ENCODE data around the gene WFDC8. TPM values are rescaled to one million over a fixed set of nuclear protein-coding genes. Genes with fewer than 3 reads are reported as not detected.

Gene WFDC8
- not detected in 2 replicates for total RNA-seq

DNA sequence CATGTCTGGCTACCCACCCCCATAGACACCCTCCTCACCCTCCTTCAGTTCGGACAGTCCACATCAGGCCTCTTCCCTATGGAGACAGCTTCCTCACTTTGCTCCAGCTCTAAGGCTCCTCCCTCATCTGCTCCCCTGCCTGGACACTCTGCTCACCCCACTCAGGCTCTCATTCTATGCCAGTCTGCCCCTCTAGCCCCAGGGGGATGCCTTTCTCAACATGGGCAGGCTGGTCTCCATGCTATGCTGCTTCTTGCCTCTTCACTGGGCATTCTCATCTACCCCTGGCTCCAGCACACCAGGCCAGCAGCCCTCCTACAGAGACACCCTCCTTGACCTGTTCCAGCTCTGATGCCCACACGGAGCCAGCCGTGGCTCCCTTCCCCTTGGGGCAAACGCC, at the start of gene WFDC8:
TSS of gene WFDC8 (minus strand) at position 101 of the 400 bp plus-strand sequence. CDS start at position 64, 37 bp downstream.
- no peaks in the 10 kb centered on the region for H3K36me3 ChIP-seq (ENCODE audit: control insufficient read depth, insufficient read depth, low read length)
- DNase-seq (ENCODE audit: low read depth) = no peak
- TF ChIP-seq, protein P1, sequence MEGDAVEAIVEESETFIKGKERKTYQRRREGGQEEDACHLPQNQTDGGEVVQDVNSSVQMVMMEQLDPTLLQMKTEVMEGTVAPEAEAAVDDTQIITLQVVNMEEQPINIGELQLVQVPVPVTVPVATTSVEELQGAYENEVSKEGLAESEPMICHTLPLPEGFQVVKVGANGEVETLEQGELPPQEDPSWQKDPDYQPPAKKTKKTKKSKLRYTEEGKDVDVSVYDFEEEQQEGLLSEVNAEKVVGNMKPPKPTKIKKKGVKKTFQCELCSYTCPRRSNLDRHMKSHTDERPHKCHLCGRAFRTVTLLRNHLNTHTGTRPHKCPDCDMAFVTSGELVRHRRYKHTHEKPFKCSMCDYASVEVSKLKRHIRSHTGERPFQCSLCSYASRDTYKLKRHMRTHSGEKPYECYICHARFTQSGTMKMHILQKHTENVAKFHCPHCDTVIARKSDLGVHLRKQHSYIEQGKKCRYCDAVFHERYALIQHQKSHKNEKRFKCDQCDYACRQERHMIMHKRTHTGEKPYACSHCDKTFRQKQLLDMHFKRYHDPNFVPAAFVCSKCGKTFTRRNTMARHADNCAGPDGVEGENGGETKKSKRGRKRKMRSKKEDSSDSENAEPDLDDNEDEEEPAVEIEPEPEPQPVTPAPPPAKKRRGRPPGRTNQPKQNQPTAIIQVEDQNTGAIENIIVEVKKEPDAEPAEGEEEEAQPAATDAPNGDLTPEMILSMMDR (IDR thresholded peaks at IDR 0.05; ENCODE audit: insufficient read depth, low read length, poor library complexity, severe bottlenecking) = no peak

DNA sequence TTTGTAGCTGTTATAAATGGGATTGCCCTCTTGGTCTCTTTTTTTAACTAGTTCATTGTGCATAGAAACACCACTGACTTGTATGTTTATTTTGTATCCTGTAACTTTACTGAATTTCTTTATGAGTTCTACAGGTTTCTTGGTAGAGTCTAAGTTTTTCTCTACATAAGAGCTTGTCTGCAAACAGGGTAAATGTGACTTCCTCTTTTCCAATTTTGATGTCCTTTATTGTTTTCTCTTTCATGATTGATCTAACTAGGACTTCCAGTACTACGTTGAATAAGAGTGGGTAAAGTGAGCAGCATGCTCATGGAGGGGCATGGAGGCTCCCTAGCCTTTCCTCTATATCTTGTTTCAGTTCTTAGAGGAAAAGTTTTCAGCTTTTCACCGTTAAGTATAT, 47.5 kb upstream of the WFDC8 start:
- no peak overlapping the region for H3K4me3 ChIP-seq (ENCODE audit: low read depth, low read length)
- TF ChIP-seq, protein P1 (IDR thresholded peaks at IDR 0.05; ENCODE audit: insufficient read depth, low read length, poor library complexity, severe bottlenecking) = no peak
- H3K27me3 ChIP-seq (ENCODE audit: control insufficient read depth, insufficient read depth, low read length) = no peaks in the 10 kb centered on the region
- H3K36me3 ChIP-seq (ENCODE audit: control insufficient read depth, insufficient read depth, low read length) = no peaks in the 10 kb centered on the region
- no peak for DNase-seq (ENCODE audit: low read depth)

More for the DNA sequence above, at the start of gene WFDC8:
- H3K4me3 ChIP-seq (ENCODE audit: low read depth, low read length) = no peak within 1 kb of the TSS
- H3K27me3 ChIP-seq (ENCODE audit: control insufficient read depth, insufficient read depth, low read length) = peaks cover 3% of the 10 kb centered on the region

DNA sequence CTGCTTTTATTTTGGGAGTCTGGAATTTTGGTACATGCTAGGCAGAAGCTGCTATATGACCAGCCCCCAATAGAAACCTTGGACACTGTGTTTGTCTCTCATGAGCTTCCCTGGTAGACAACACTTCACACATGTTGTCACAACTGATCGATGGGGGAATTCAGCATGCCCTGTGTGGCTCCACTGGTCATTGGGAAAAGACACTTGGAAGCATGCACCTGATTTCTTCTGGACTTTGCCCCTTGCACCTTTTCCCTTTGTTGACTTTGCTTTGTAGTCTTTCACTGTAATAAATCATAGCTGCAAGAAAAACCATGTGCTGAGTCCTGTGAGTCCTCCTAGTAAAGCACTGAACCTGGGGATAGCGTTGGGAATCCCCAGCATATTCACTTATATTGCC, 42.5 kb upstream of the WFDC8 start:
- Histone ChIP-seq H3K36me3 (ENCODE audit: control insufficient read depth, insufficient read depth, low read length) (no peaks in the 10 kb centered on the region), H3K27me3 (ENCODE audit: control insufficient read depth, insufficient read depth, low read length) (no peaks in the 10 kb centered on the region), H3K4me3 (ENCODE audit: low read depth, low read length) (no peak overlapping the region)
- DNase-seq (ENCODE audit: low read depth) = no peak
- TF ChIP-seq, protein P1 (IDR thresholded peaks at IDR 0.05; ENCODE audit: insufficient read depth, low read length, poor library complexity, severe bottlenecking) = no peak

DNA sequence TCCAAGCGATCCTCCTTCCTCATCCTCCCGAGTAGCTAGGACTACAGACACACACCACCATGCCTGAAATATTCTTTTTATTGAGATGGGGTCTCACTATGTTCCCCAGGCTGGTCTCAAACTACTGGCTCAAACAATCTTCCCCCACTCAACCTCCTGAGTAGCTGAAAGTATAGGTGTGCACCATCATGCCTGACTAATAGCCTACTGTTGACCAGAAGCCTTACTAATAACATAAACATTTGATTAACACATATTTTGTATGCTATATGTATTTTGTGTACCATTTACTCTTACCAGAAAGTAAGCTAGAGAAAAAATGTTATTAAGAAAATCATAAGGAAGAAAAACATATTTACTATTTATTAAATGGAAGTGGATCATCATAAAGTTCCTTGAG, 38.5 kb upstream of the WFDC8 start:
- no peak for DNase-seq (ENCODE audit: low read depth)
- no peaks in the 10 kb centered on the region for H3K27me3 ChIP-seq (ENCODE audit: control insufficient read depth, insufficient read depth, low read length)
- no peaks in the 10 kb centered on the region for H3K36me3 ChIP-seq (ENCODE audit: control insufficient read depth, insufficient read depth, low read length)
- TF ChIP-seq, protein P1 (IDR thresholded peaks at IDR 0.05; ENCODE audit: insufficient read depth, low read length, poor library complexity, severe bottlenecking) = no peak
- no peak overlapping the region for H3K4me3 ChIP-seq (ENCODE audit: low read depth, low read length)

DNA sequence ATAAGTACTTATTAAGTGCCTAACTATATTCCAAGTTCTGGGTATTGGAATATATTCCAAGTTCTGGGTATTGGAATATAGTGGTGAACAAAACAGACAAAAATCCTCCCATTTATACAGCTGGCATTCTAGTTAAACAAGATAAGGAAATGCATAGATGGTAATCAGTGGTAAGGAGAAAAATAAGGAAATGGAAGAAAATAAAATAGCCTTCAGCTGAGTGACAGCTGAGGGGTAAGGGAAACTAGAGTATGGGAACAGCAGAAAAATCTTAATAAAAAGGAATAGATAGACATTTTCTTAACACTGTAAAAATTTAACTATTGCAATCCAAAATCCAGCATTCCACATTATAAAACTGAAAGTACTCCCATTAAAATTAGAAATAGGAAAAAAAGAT, 33.2 kb upstream of the WFDC8 start:
- Histone ChIP-seq H3K4me3 (ENCODE audit: low read depth, low read length) (no peak overlapping the region), H3K36me3 (ENCODE audit: control insufficient read depth, insufficient read depth, low read length) (no peaks in the 10 kb centered on the region), H3K27me3 (ENCODE audit: control insufficient read depth, insufficient read depth, low read length) (no peaks in the 10 kb centered on the region)
- TF ChIP-seq, protein P1 (IDR thresholded peaks at IDR 0.05; ENCODE audit: insufficient read depth, low read length, poor library complexity, severe bottlenecking) = no peak
- no peak for DNase-seq (ENCODE audit: low read depth)

DNA sequence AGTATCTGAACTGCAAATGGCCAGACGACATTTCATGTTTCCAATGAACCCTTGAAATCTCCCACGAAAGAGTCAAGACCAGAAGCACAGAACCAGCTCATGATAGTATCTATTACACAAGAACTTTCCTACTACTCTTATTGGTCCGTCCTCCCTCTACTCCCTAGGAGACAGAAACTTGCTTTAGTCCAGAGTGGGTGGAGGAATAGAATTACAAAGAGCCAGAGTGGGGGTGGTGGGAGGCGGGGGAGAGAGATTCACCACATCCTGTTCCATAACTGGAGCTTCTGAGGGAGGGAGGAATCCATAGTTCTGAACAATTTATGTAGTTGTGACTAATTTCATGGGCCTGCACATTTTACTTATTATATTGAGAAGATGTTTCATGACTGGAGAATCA, 32.0 kb upstream of the WFDC8 start:
- Histone ChIP-seq H3K27me3 (ENCODE audit: control insufficient read depth, insufficient read depth, low read length) (no peaks in the 10 kb centered on the region), H3K36me3 (ENCODE audit: control insufficient read depth, insufficient read depth, low read length) (no peaks in the 10 kb centered on the region), H3K4me3 (ENCODE audit: low read depth, low read length) (no peak overlapping the region)
- peak; percentile 26 for DNase-seq (ENCODE audit: low read depth)
- TF ChIP-seq, protein P1 (IDR thresholded peaks at IDR 0.05; ENCODE audit: insufficient read depth, low read length, poor library complexity, severe bottlenecking) = no peak

All from kidney epithelial cell (primary cell).